HepG2 (cell line): ENCODE data around the gene GNAI2. TPM values are rescaled to one million over a fixed set of nuclear protein-coding genes. Genes with fewer than 3 reads are reported as not detected.

Source experiments
- ARNT ChIP-seq: fragments of 450-650 bp; IDR thresholded peaks from 2 replicates; pipeline ENCODE4 v1.6.1; 2017
- CBX1 ChIP-seq: IDR thresholded peaks from one replicate; pipeline ENCODE4 v1.6.1; 2016; ENCODE audit warnings: antibody characterized with exemption, low read depth
- FOXO1 ChIP-seq: sonication (generic); formaldehyde crosslinking; IDR thresholded peaks from 2 replicates; pipeline ENCODE4 v1.4.0; 2020; ENCODE audit warnings: missing genetic modification reagents
- NFIB ChIP-seq: sonication (generic); formaldehyde crosslinking; IDR thresholded peaks from 2 replicates; pipeline ENCODE4 v1.9.0; 2021; ENCODE audit warnings: missing genetic modification reagents, mild to moderate bottlenecking, borderline replicate concordance
- NRL ChIP-seq: sonication (generic); formaldehyde crosslinking; IDR thresholded peaks from 2 replicates; pipeline ENCODE4 v1.5.0; 2020; ENCODE audit warnings: missing genetic modification reagents, mild to moderate bottlenecking, moderate library complexity, borderline replicate concordance
- TAF15 ChIP-seq: fragments of 200-400 bp; formaldehyde crosslinking; IDR thresholded peaks from one replicate; pipeline ENCODE4 v1.6.1; 2018; ENCODE audit warnings: mild to moderate bottlenecking, low read depth, low read length; ENCODE audit not compliant: poor library complexity, severe bottlenecking
- TBX2 ChIP-seq: sonication (generic); formaldehyde crosslinking; IDR thresholded peaks from 2 replicates; pipeline ENCODE4 v1.5.0; 2020; ENCODE audit warnings: missing genetic modification reagents, mild to moderate bottlenecking, borderline replicate concordance
- ZBTB1 ChIP-seq: sonication (generic); formaldehyde crosslinking; IDR thresholded peaks from 2 replicates; pipeline ENCODE4 v1.4.0; 2020; ENCODE audit warnings: missing genetic modification reagents, borderline replicate concordance
- ZBTB7B ChIP-seq: sonication (generic); formaldehyde crosslinking; IDR thresholded peaks from 2 replicates; pipeline ENCODE4 v1.4.0; 2020; ENCODE audit warnings: missing genetic modification reagents
- ZFP36 ChIP-seq: fragments of 150-350 bp; IDR thresholded peaks from 2 replicates; pipeline ENCODE4 v1.6.1; 2018; ENCODE audit warnings: borderline replicate concordance, low read length, low read depth; ENCODE audit not compliant: partially characterized antibody
- ZNF543 ChIP-seq: sonication (generic); formaldehyde crosslinking; IDR thresholded peaks from 2 replicates; pipeline ENCODE4 v1.4.0; 2020; ENCODE audit warnings: mild to moderate bottlenecking, missing genetic modification reagents
- ZNF569 ChIP-seq: sonication (generic); formaldehyde crosslinking; IDR thresholded peaks from 2 replicates; pipeline ENCODE4 v1.5.0; 2020; ENCODE audit warnings: mild to moderate bottlenecking, missing genetic modification reagents, moderate library complexity, borderline replicate concordance
- ZNF879 ChIP-seq: sonication (generic); formaldehyde crosslinking; IDR thresholded peaks from 2 replicates; pipeline ENCODE4 v1.8.1; 2023; ENCODE audit warnings: missing genetic modification reagents
- polyA plus RNA-seq, 8 experiments: library from polyadenylated mRNA; depleted of rRNA in 3 of 8; stranded (reverse) in 7 of 8; unstranded in 1 of 8; fragments of >200 nt; fragmentation: Illumina TruSeq in 4 of 8; extraction: Trizol in 4 of 8; gene quantifications; 2 replicates each; pipeline versions ENCODE4 v1.2.1 to v1.2.3, GENCODE V29; 2011 to 2016; ENCODE audit warnings: low read depth in 4 of 8, missing spikeins in 1 of 8, mixed read lengths in 1 of 8; ENCODE audit not compliant: insufficient read depth in 1 of 8
- total RNA-seq, 5 experiments: library from RNA; depleted of rRNA; stranded (reverse); fragments of >200 nt; fragmentation: Illumina TruSeq; extraction: Trizol; gene quantifications; 2 replicates each; pipeline ENCODE4 v1.2.3, GENCODE V29; 2016; ENCODE audit warnings: low read depth in 1 of 5
- TF ChIP-seq, protein P1 (sequence below): sonication (generic); formaldehyde crosslinking; IDR thresholded peaks from 2 replicates; pipeline ENCODE4 v1.4.0; 2020; ENCODE audit warnings: missing genetic modification reagents
- TF ChIP-seq, protein P2 (sequence below): sonication (generic); formaldehyde crosslinking; IDR thresholded peaks from 2 replicates; pipeline ENCODE4 v1.4.0; 2020; ENCODE audit warnings: low read depth, mild to moderate bottlenecking, missing genetic modification reagents
- TF ChIP-seq, protein P3 (sequence below): sonication (generic); formaldehyde crosslinking; IDR thresholded peaks from 2 replicates; pipeline ENCODE4 v1.9.0; 2021; ENCODE audit warnings: missing genetic modification reagents, mild to moderate bottlenecking, borderline replicate concordance
- TF ChIP-seq, protein P4 (sequence below), 2 experiments: fragments of 450-650 bp in 1 of 2; sonication (generic) in 1 of 2; formaldehyde crosslinking in 1 of 2; IDR thresholded peaks; 2 replicates each; pipeline versions ENCODE4 v1.6.1 to v1.8.0; 2016 to 2022; ENCODE audit warnings: antibody characterized with exemption in 1 of 2, mild to moderate bottlenecking in 1 of 2, missing genetic modification reagents in 1 of 2

Gene GNAI2
- total and polyA plus RNA-seq, 2 of the 13 experiments (the other 11 are each of a cell fraction or from before 2014, with no cell fraction given): 51.1 to 66.2 TPM

DNA sequence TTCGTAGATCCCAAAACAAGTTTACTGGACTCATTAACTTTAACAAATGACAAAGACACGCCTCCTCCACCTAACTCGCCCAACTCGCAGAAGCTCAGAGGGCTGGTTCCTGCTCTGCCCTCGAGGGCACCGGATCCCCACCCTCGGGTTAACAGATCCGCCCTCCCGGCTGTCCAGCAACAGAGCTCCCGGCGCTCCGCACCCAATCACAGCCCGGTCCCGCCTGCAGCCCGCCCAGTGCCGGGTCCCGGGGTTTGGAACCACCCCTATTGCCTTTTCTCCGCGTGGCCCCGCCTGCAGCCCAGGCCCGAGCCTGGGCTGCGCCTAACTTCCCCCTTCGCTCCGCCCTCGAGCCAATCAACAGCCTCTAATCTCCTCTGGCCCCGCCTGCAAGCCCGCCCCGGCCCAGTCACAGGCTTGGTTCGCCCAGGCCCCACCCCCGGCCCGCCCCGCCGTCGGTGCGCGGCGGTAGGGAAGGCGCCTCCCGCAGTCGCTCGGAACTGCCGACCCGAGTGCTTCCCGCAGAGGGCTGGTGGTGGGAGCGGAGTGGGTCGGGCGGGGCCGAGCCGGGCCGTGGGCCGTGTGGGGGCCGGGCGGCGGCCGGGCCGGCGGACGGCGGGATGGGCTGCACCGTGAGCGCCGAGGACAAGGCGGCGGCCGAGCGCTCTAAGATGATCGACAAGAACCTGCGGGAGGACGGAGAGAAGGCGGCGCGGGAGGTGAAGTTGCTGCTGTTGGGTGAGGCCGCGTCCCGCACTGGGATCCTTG, at the start of gene GNAI2 (continued):
- TF ChIP-seq, protein P1, sequence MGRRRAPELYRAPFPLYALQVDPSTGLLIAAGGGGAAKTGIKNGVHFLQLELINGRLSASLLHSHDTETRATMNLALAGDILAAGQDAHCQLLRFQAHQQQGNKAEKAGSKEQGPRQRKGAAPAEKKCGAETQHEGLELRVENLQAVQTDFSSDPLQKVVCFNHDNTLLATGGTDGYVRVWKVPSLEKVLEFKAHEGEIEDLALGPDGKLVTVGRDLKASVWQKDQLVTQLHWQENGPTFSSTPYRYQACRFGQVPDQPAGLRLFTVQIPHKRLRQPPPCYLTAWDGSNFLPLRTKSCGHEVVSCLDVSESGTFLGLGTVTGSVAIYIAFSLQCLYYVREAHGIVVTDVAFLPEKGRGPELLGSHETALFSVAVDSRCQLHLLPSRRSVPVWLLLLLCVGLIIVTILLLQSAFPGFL (CRISPR knock-in tag): no peak
- TF ChIP-seq, protein P2, sequence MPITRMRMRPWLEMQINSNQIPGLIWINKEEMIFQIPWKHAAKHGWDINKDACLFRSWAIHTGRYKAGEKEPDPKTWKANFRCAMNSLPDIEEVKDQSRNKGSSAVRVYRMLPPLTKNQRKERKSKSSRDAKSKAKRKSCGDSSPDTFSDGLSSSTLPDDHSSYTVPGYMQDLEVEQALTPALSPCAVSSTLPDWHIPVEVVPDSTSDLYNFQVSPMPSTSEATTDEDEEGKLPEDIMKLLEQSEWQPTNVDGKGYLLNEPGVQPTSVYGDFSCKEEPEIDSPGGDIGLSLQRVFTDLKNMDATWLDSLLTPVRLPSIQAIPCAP (CRISPR knock-in tag): no peak
- TF ChIP-seq, protein P3, sequence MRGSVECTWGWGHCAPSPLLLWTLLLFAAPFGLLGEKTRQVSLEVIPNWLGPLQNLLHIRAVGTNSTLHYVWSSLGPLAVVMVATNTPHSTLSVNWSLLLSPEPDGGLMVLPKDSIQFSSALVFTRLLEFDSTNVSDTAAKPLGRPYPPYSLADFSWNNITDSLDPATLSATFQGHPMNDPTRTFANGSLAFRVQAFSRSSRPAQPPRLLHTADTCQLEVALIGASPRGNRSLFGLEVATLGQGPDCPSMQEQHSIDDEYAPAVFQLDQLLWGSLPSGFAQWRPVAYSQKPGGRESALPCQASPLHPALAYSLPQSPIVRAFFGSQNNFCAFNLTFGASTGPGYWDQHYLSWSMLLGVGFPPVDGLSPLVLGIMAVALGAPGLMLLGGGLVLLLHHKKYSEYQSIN (CRISPR knock-in tag): no peak
- no peak for TF ChIP-seq ZNF543 (CRISPR knock-in tag)
- no peak for TF ChIP-seq TAF15
- TF ChIP-seq NRL (CRISPR knock-in tag): no peak
- TF ChIP-seq, protein P4, sequence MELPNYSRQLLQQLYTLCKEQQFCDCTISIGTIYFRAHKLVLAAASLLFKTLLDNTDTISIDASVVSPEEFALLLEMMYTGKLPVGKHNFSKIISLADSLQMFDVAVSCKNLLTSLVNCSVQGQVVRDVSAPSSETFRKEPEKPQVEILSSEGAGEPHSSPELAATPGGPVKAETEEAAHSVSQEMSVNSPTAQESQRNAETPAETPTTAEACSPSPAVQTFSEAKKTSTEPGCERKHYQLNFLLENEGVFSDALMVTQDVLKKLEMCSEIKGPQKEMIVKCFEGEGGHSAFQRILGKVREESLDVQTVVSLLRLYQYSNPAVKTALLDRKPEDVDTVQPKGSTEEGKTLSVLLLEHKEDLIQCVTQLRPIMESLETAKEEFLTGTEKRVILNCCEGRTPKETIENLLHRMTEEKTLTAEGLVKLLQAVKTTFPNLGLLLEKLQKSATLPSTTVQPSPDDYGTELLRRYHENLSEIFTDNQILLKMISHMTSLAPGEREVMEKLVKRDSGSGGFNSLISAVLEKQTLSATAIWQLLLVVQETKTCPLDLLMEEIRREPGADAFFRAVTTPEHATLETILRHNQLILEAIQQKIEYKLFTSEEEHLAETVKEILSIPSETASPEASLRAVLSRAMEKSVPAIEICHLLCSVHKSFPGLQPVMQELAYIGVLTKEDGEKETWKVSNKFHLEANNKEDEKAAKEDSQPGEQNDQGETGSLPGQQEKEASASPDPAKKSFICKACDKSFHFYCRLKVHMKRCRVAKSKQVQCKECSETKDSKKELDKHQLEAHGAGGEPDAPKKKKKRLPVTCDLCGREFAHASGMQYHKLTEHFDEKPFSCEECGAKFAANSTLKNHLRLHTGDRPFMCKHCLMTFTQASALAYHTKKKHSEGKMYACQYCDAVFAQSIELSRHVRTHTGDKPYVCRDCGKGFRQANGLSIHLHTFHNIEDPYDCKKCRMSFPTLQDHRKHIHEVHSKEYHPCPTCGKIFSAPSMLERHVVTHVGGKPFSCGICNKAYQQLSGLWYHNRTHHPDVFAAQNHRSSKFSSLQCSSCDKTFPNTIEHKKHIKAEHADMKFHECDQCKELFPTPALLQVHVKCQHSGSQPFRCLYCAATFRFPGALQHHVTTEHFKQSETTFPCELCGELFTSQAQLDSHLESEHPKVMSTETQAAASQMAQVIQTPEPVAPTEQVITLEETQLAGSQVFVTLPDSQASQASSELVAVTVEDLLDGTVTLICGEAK (IDR thresholded peaks at IDR 0.05): no peak
- TF ChIP-seq, protein P4 (CRISPR knock-in tag; IDR thresholded peaks at IDR 0.05): no peak; the same call in 1 of the 2 replicates
- no peak for TF ChIP-seq ZNF569
- no peak for TF ChIP-seq ZFP36
- no peak for TF ChIP-seq ZBTB1 (CRISPR knock-in tag)
- no peak; the same call in 1 of the 2 replicates for TF ChIP-seq TBX2
- TF ChIP-seq ZNF879: no peak
- no peak for TF ChIP-seq CBX1
- no peak for TF ChIP-seq FOXO1
- peak; percentile 51; the same call in 1 of the 2 replicates for TF ChIP-seq ZBTB7B (CRISPR knock-in tag)
- no peak for TF ChIP-seq ARNT
- no peak for TF ChIP-seq NFIB (CRISPR knock-in tag)
